GM20000 (cell line): ENCODE data around the gene KLF9.

Source experiments
- DNase-seq: peaks from one replicate; pipeline ENCODE4 v3.0.0; 2012; ENCODE audit warnings: low spot score
- CTCF ChIP-seq: IDR thresholded peaks from 2 replicates; pipeline ENCODE4 v1.5.1; 2012; ENCODE audit warnings: mild to moderate bottlenecking, control low read depth; ENCODE audit errors: extremely low read depth, missing control alignments

KLF9 gene

DNA sequence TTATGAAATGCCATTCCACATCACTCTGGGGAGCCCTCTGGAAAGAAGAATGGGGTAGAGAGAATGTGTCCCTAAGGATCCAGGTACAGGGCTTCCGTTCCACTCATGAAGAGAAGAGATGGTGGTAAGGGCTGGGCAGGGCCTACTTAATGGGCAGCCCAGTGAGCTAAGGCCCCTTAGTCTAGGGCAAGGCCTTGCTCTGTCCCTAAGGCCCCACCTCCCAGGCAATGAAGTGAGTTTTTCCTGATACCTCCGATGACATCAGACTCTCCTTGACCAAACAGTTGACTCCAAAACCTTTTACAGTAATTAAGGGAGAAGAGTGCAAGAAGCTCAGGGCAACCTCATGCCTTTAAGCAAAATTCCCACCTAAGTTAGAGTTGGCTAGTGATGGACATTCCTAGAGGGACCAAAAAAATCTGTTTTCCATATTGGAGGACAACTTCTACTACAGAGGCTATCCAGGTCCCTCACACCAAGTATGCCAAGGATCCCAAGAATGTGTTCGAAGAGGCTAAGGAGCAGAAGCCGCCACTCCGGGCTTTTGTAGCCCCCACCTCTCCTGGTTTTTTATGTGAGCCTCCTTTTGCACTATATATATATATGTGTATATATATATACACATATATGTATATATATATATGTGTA lies 5.9 kb downstream of the KLF9 start:
- no peak for TF ChIP-seq CTCF
- DNase-seq: no peak

DNA sequence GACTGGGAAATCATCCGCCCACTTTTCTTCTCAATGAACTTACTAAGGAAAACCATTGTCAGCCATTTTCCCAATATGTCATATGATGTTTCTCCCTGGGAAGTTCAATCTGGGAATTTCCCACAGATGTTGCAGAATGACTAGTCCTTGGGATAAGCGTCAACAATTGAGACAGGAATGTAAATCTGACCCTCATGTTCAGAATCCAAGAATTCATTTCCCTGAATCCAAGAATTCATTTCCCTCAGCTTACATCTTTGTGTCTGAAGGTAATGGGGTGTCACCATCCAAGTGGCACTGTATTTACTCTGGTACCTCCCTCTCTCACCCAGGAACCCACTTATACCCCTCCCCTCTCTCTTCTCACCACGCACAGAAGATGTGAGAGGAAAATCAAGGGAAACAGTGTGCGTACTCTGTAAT lies 7.4 kb downstream of the KLF9 start:
- no peak for TF ChIP-seq CTCF
- no peak for DNase-seq

- TF ChIP-seq CTCF: no peak
- peak; percentile 57 for DNase-seq
Observed at GRCh38 chr9:70406434-70406862, 8.0 kb downstream of the KLF9 start.

DNA sequence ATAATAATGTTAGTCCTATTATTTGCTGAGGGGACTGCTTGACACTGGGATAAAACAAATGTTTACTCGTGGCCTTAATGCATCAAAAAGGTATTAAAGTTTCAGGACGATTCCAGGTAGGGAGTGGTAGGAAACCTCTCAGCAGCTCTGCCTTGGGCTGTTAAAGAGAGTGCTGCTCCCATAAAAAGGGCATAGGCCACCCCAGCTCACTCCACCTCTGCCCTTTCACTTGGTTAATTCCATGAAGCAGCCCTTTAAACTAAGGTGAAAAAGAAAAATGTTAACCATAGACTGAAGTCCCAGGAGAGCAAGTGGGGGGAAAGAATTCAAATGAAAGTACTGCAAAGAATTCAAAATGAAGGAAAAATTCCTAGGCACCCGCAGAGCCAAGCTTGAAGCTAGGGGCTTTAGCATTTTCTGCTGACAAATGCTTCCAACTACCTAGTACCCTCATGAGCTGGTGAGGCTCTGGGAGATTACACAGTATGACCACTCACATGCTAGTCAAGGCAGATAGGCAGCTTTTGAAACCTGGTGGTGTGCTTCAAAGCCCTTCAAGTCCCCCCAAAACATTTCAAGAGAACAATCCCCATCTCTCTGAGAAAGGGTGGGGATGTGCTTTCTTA lies 8.5 kb downstream of the KLF9 start:
- no peak for DNase-seq
- TF ChIP-seq CTCF: no peak

DNA sequence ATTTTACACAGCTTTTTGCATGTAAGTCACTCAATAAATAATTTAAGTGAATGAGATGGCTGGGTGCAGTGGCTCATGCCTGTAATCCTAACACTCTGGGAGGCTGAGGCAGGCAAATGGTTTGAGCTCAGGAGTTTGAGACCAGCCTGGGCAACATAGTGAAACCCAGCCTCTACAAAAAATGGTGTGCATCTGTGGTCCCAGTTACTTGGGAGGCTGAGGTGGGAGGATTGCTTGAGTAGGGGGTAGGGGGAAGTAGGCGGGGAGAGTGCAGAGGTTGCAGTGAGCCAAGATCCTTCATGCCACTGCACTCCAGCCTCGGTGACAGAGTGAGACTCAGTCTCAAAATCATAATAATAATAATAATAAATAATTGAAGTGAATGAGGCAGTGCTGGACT lies 10.2 kb downstream of the KLF9 start:
- TF ChIP-seq CTCF: no peak
- DNase-seq: no peak

GRCh38 chr9:70403618-70404025 lies 10.8 kb downstream of the KLF9 start:
- DNase-seq: no peak
- TF ChIP-seq CTCF: no peak

- no peak for DNase-seq
- no peak for TF ChIP-seq CTCF
Observed at GRCh38 chr9:70403166-70403565, 11.3 kb downstream of the KLF9 start.
